H1 (cell line): ENCODE measurements around the gene HRCT1. TPM values are rescaled to one million over a fixed set of nuclear protein-coding genes. Genes with fewer than 3 reads are reported as not detected.

Source experiments
- CTCF ChIA-PET: fragments of 300-600 bp; sonication (Branson Sonifier 250); formaldehyde crosslinking; loops from one replicate; lab custom pipeline; 2021; ENCODE audit not compliant: partially characterized antibody; lab: Charles Lee
- POLR2A ChIA-PET: fragments of 300-600 bp; sonication (Branson Sonifier 250); formaldehyde crosslinking; loops from one replicate; lab custom pipeline; 2021; ENCODE audit warnings: inconsistent platforms; ENCODE audit not compliant: partially characterized antibody; lab: Charles Lee
- DNase-seq, 2 experiments: peaks; one replicate each; pipeline versions ENCODE4 v3.0.0 to v3.0.0-alpha.2; 2010 to 2022; ENCODE audit warnings: low spot score in 2 of 2, low read depth in 1 of 2, mixed read lengths in 1 of 2
- FAIRE-seq: peaks from 2 replicates; lab custom pipeline; 2011; peaks lifted over from hg19 to GRCh38; lab: Jason Lieb, UNC
- H2AFZ ChIP-seq: 2 replicates; pipeline ENCODE4 v1.8.1; 2012; ENCODE audit warnings: low read length, inconsistent platforms
- H2AK5ac ChIP-seq: 2 replicates; pipeline ENCODE4 v1.6.1; 2013; ENCODE audit warnings: low read depth, low read length
- H2BK120ac ChIP-seq: replicated peaks from 2 replicates; pipeline ENCODE3; 2013; ENCODE audit warnings: low read depth, low read length, inconsistent platforms
- H2BK12ac ChIP-seq: 2 replicates; pipeline ENCODE4 v1.6.1; 2013; ENCODE audit warnings: low read depth, low read length
- H2BK15ac ChIP-seq: 2 replicates; pipeline ENCODE4 v1.6.1; 2013; ENCODE audit warnings: low read length
- H2BK20ac ChIP-seq: 2 replicates; pipeline ENCODE4 v1.6.1; 2013; ENCODE audit warnings: low read length
- H2BK5ac ChIP-seq: 2 replicates; pipeline ENCODE4 v1.6.1; 2013; ENCODE audit warnings: low read depth, low read length
- H3K14ac ChIP-seq: 2 replicates; pipeline ENCODE4 v1.6.1; 2013; ENCODE audit warnings: inconsistent platforms; ENCODE audit not compliant: insufficient read length
- H3K18ac ChIP-seq: 2 replicates; pipeline ENCODE4 v1.6.1; 2013; ENCODE audit warnings: low read length; ENCODE audit errors: extremely low read depth
- H3K23ac ChIP-seq: 2 replicates; pipeline ENCODE4 v1.6.1; 2013; ENCODE audit warnings: inconsistent platforms; ENCODE audit not compliant: insufficient read length
- H3K23me2 ChIP-seq: 2 replicates; pipeline ENCODE4 v1.6.1; 2013; ENCODE audit warnings: low read depth, low read length
- H3K27ac ChIP-seq: 2 replicates; pipeline ENCODE4 v1.6.1; 2011; ENCODE audit warnings: low read depth, low read length, inconsistent platforms
- H3K27me3 ChIP-seq, 4 experiments: replicated peaks in 1 of 4; 1 replicate in 1 of 4; 2 replicates in 3 of 4; pipeline versions ENCODE4 v1.6.1 to v1.8.1; 2011 to 2013; ENCODE audit warnings: low read length in 3 of 4, mild to moderate bottlenecking in 3 of 4, inconsistent platforms in 2 of 4, mixed read lengths in 2 of 4, moderate library complexity in 1 of 4; ENCODE audit not compliant: control insufficient read depth in 3 of 4, insufficient read depth in 3 of 4; ENCODE audit errors: extremely low read depth in 1 of 4
- H3K36me3 ChIP-seq, 4 experiments: 2 replicates each; pipeline versions ENCODE4 v1.6.1 to v1.8.1; 2011 to 2013; ENCODE audit warnings: mild to moderate bottlenecking in 4 of 4, low read length in 3 of 4, moderate library complexity in 2 of 4, control low read depth in 1 of 4, inconsistent platforms in 1 of 4; ENCODE audit not compliant: insufficient read depth in 4 of 4, control insufficient read depth in 2 of 4
- H3K4ac ChIP-seq: replicated peaks from 2 replicates; pipeline ENCODE3; 2013; ENCODE audit warnings: low read length, low read depth, mixed read lengths, inconsistent platforms; ENCODE audit not compliant: insufficient read length
- H3K4me1 ChIP-seq, 4 experiments: replicated peaks in 1 of 4; 1 replicate in 1 of 4; 2 replicates in 3 of 4; pipeline versions ENCODE4 v1.6.1 to v1.8.1; 2011 to 2013; ENCODE audit warnings: low read length in 3 of 4, inconsistent platforms in 2 of 4, mixed read lengths in 1 of 4; ENCODE audit not compliant: insufficient read depth in 4 of 4, control insufficient read depth in 3 of 4
- H3K4me2 ChIP-seq, 2 experiments: 2 replicates each; pipeline versions ENCODE4 v1.6.1 to v1.8.1; 2011 to 2013; ENCODE audit warnings: low read depth in 2 of 2, low read length in 2 of 2, control low read depth in 1 of 2, inconsistent platforms in 1 of 2, mild to moderate bottlenecking in 1 of 2; ENCODE audit not compliant: insufficient read depth in 1 of 2
- H3K4me3 ChIP-seq, 4 experiments: fragments of 200-600, 300-600 bp in 1 of 4; sonication (generic), shearing (Covaris generic), sonication (Bioruptor Twin) in 1 of 4; 2 replicates each; pipeline versions ENCODE4 v1.5.1 to v1.8.1; 2011 to 2016; ENCODE audit warnings: low read length in 4 of 4, low read depth in 3 of 4, control low read depth in 2 of 4, inconsistent platforms in 2 of 4, mild to moderate bottlenecking in 2 of 4, mixed read lengths in 1 of 4, moderate library complexity in 1 of 4; ENCODE audit not compliant: insufficient read depth in 2 of 4; ENCODE audit errors: extremely low read depth in 1 of 4
- H3K56ac ChIP-seq: replicated peaks from 2 replicates; pipeline ENCODE3; 2013; ENCODE audit warnings: low read depth, mild to moderate bottlenecking, mixed read lengths, low read length, inconsistent platforms; ENCODE audit not compliant: insufficient read length
- H3K79me1 ChIP-seq: 2 replicates; pipeline ENCODE4 v1.6.1; 2013; ENCODE audit warnings: low read depth, low read length, control low read depth
- H3K79me2 ChIP-seq, 2 experiments: 2 replicates each; pipeline versions ENCODE4 v1.6.1 to v1.8.1; 2012 to 2013; ENCODE audit warnings: low read length in 2 of 2, mild to moderate bottlenecking in 2 of 2, inconsistent platforms in 1 of 2; ENCODE audit not compliant: insufficient read depth in 2 of 2, control insufficient read depth in 1 of 2
- H3K9ac ChIP-seq, 4 experiments: replicated peaks in 1 of 4; 1 replicate in 1 of 4; 2 replicates in 3 of 4; pipeline versions ENCODE4 v1.6.1 to v1.8.1; 2011 to 2013; ENCODE audit warnings: low read depth in 3 of 4, low read length in 3 of 4, control low read depth in 2 of 4, mild to moderate bottlenecking in 2 of 4, moderate library complexity in 2 of 4, inconsistent platforms in 1 of 4; ENCODE audit errors: extremely low read depth in 1 of 4
- H3K9me3 ChIP-seq, 2 experiments: 2 replicates each; pipeline versions ENCODE4 v1.6.1 to v1.8.1; 2012 to 2013; ENCODE audit warnings: mild to moderate bottlenecking in 2 of 2, moderate library complexity in 2 of 2, control low read depth in 1 of 2, inconsistent platforms in 1 of 2, low read depth in 1 of 2, low read length in 1 of 2, mixed read lengths in 1 of 2; ENCODE audit not compliant: insufficient read depth in 2 of 2
- H4K20me1 ChIP-seq, 2 experiments: replicated peaks in 1 of 2; 2 replicates each; pipeline versions ENCODE3 to v1.8.1; 2011 to 2013; ENCODE audit warnings: inconsistent platforms in 2 of 2, low read length in 2 of 2, mild to moderate bottlenecking in 1 of 2; ENCODE audit not compliant: insufficient read depth in 2 of 2, control insufficient read depth in 1 of 2
- H4K5ac ChIP-seq: 2 replicates; pipeline ENCODE4 v1.6.1; 2013; ENCODE audit warnings: low read length, low read depth, mixed read lengths, inconsistent platforms; ENCODE audit not compliant: insufficient read length
- H4K8ac ChIP-seq: 2 replicates; pipeline ENCODE4 v1.8.0; 2013; ENCODE audit warnings: mild to moderate bottlenecking, moderate library complexity, low read length, inconsistent platforms; ENCODE audit not compliant: insufficient read depth; ENCODE audit errors: extremely low read depth
- H4K91ac ChIP-seq: replicated peaks from 2 replicates; pipeline ENCODE3; 2013; ENCODE audit warnings: low read length, mixed read lengths, inconsistent platforms; ENCODE audit not compliant: insufficient read length
- EP300 ChIP-seq, 2 experiments: IDR thresholded peaks; 1 replicate in 1 of 2; 2 replicates in 1 of 2; pipeline ENCODE4 v1.6.1; 2011 to 2012; ENCODE audit warnings: low read depth in 2 of 2, low read length in 2 of 2, mild to moderate bottlenecking in 2 of 2, borderline replicate concordance in 1 of 2, inconsistent platforms in 1 of 2, moderate library complexity in 1 of 2
- GABPA ChIP-seq: IDR thresholded peaks from 2 replicates; pipeline ENCODE4 v1.6.1; 2011; ENCODE audit warnings: mild to moderate bottlenecking, low read length, moderate library complexity, borderline replicate concordance; ENCODE audit not compliant: insufficient read depth
- HDAC6 ChIP-seq: IDR thresholded peaks from one replicate; pipeline ENCODE4 v1.7.1; 2012; ENCODE audit warnings: low read depth, mild to moderate bottlenecking, inconsistent platforms, low read length, moderate library complexity
- TBP ChIP-seq: IDR thresholded peaks from 2 replicates; pipeline ENCODE4 v1.6.1; 2011; ENCODE audit warnings: low read depth, low read length, improper control_type of control experiment
- TCF12 ChIP-seq: IDR thresholded peaks from 2 replicates; pipeline ENCODE4 v1.6.1; 2011; ENCODE audit warnings: low read depth, mild to moderate bottlenecking, low read length
- WGBS, 2 experiments: shearing (Covaris generic) in 1 of 2; methylation state at CpG; one replicate each; pipeline versions ENCODE4 v1.1.6 to v1.1.7; 2013 to 2015; ENCODE audit warnings: low lambda C conversion rate in 2 of 2, mixed read lengths in 2 of 2, inconsistent platforms in 1 of 2, low coverage in 1 of 2, missing lambda C conversion rate in 1 of 2; ENCODE audit not compliant: insufficient replicate concordance in 2 of 2, insufficient coverage in 1 of 2, insufficient read length in 1 of 2; ENCODE audit errors: extremely low coverage in 1 of 2, missing lambda C conversion rate in 1 of 2; 5-methylcytosine and 5-hydroxymethylcytosine counted together
- long read RNA-seq, 2 experiments: library from RNA in 1 of 2; library from capped mRNA in 1 of 2; stranded (forward); transcript quantifications; one replicate each; pipeline ENCODE4 v2.0.0, GENCODE V29; 2021; ENCODE audit warnings: inconsistent platforms in 1 of 2
- polyA minus RNA-seq, 3 experiments: library from RNA; depleted of rRNA, polyadenylated mRNA; stranded (reverse); fragments of >200 nt; gene quantifications; 1 replicate in 2 of 3; 2 replicates in 1 of 3; pipeline ENCODE4 v1.2.3, GENCODE V29; 2011
- polyA plus RNA-seq, 7 experiments: library from polyadenylated mRNA; depleted of rRNA in 3 of 7; stranded (reverse) in 5 of 7; unstranded in 2 of 7; fragments of >200 nt in 5 of 7; fragments of 200-250 nt in 2 of 7; gene quantifications; 1 replicate in 5 of 7; 2 replicates in 1 of 7; 4 replicates in 1 of 7; pipeline versions ENCODE4 v1.2.1 to v1.2.3, GENCODE V29; 2011 to 2013; ENCODE audit warnings: missing spikeins in 2 of 7, mixed read lengths in 2 of 7
- total RNA-seq: library from RNA; stranded (reverse); fragmentation: NEBNext Ultra II Directional; extraction: Animal tissue kit (Norgen Biotek cat#: 25700); gene quantifications from 2 replicates; pipeline ENCODE4 v1.2.1, GENCODE V29; 2021
- TF ChIP-seq, protein P1 (sequence below), 3 experiments: IDR thresholded peaks; 1 replicate in 2 of 3; 2 replicates in 1 of 3; pipeline versions ENCODE4 v1.5.1 to v1.6.1; 2011; ENCODE audit warnings: low read length in 3 of 3, mild to moderate bottlenecking in 3 of 3, inconsistent platforms in 2 of 3, low read depth in 1 of 3, moderate library complexity in 1 of 3; ENCODE audit not compliant: insufficient read depth in 1 of 3; ENCODE audit errors: control extremely low read depth in 1 of 3

The HRCT1 gene
- total RNA-seq (not detected in 2 replicates), polyA plus RNA-seq (2011; rRNA removed) (not detected in 2 replicates), polyA minus RNA-seq (2011; rRNA and poly(A)+ RNA removed) (not detected in 2 replicates)
- not detected for polyA plus RNA-seq (2011; cell fraction: cytosol; rRNA removed)
- 0.50 TPM for polyA plus RNA-seq (2011; cell fraction: nucleus; rRNA removed)
- 0.24 TPM in 1 of 4 replicates, not detected in the others for polyA plus RNA-seq (2012, experiment 1 of 2)
- polyA plus RNA-seq (2012, experiment 2 of 2), result not detected
- polyA plus RNA-seq (2013, experiment 1 of 2), result not detected
- not detected for polyA plus RNA-seq (2013, experiment 2 of 2)
- not detected for polyA minus RNA-seq (2011; cell fraction: cytosol; rRNA and poly(A)+ RNA removed)
- not detected for polyA minus RNA-seq (2011; cell fraction: nucleus; rRNA and poly(A)+ RNA removed)
- long read RNA-seq, experiment 1, result 0 reads
- long read RNA-seq, experiment 2, result 0 reads

DNA sequence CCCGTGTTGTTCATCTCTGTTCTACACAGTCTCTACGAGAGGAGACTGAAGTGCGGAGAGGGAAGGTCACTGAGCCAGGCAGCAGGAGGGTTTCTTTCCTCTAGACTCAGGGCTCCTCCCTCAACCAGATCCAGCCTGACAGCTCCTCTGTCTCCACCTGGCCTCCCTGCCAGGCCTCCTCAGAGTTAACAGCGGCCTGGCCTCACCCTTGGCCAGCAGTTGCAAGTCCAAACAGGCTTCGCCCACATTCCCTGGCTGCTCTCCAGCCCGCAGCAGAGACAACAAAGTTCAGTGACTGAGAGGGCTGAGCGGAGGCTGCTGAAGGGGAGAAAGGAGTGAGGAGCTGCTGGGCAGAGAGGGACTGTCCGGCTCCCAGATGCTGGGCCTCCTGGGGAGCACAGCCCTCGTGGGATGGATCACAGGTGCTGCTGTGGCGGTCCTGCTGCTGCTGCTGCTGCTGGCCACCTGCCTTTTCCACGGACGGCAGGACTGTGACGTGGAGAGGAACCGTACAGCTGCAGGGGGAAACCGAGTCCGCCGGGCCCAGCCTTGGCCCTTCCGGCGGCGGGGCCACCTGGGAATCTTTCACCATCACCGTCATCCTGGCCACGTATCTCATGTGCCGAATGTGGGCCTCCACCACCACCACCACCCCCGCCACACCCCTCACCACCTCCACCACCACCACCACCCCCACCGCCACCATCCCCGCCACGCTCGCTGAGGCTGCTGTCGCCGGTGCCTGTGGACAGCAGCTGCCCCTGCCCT lies at the start of gene HRCT1:
Gene HRCT1 (plus strand): TSS at position 291 of the 768 bp plus-strand sequence. CDS start 86 bp downstream, at position 377.
- ChIA-PET CTCF (interaction anchor here (0.8 to 5.6 kb wide), 12 partner anchors 12 to 248 kb away, joined by 3 to 26 read pairs (median 5); partner anchors contain the start of genes CCDC107 and RMRP), POLR2A (interaction anchor here (1.2 kb wide), 2 partner anchors 39 to 60 kb away, joined by 3 to 4 read pairs; no protein-coding TSS in a partner anchor)
- Histone ChIP-seq H2BK5ac (peak within 1 kb of the TSS; percentile 79; the same call in 1 of the 2 replicates), H2AFZ (peak within 1 kb of the TSS; percentile 71; the same call in 1 of the 2 replicates), H3K56ac (no peak within 1 kb of the TSS), H3K23me2 (no peaks in the 10 kb centered on the region; the same call in 1 of the 2 replicates), H3K4me3 (no peak within 1 kb of the TSS), H3K36me3 (no peaks in the 10 kb centered on the region), H2BK20ac (peak within 1 kb of the TSS; percentile 87; the same call in 1 of the 2 replicates), H3K4me2 (no peak within 1 kb of the TSS; a peak in 1 of 4 replicates), H2BK15ac (0 out of 2 replicates have a peak within 1 kb of the TSS, but pooled peaks have one; percentile 88), H3K79me1 (0 out of 2 replicates have a peak, but pooled peaks cover 2% of the 10 kb centered on the region), H3K27me3 (peaks cover 0 to 2% (median 0%) of the 10 kb centered on the region in 4 experiments; a peak in 2 of 7 replicates), H3K79me2 (no peaks in the 10 kb centered on the region), H2BK120ac (peak within 1 kb of the TSS; percentile 5), H2AK5ac (no peak within 1 kb of the TSS), H4K8ac (peak within 1 kb of the TSS; percentile 77), H3K4ac (peak within 1 kb of the TSS; percentile 12), H3K9me3 (no peaks in the 10 kb centered on the region), H2BK12ac (peak within 1 kb of the TSS; percentile 78; the same call in 1 of the 2 replicates), H4K91ac (peak within 1 kb of the TSS; percentile 6), H3K27ac (no peak within 1 kb of the TSS), H4K20me1 (no peaks in the 10 kb centered on the region), H3K23ac (no peak within 1 kb of the TSS), H4K5ac (no peak within 1 kb of the TSS), H3K18ac (peak within 1 kb of the TSS; percentile 49), H3K9ac (no peak within 1 kb of the TSS), H3K14ac (no peak within 1 kb of the TSS), H3K4me1 (peaks cover 9 to 33% (median 21%) of the 10 kb centered on the region in 4 experiments)
- WGBS, 2 experiments, result 81% methylated on average over 18 of the region's 30 CpGs; no CpG with 5 or more reads in 1 of the 2 experiments
- DNase-seq (no peak), FAIRE-seq (no peak)
- TF ChIP-seq TCF12 (no peak), TBP (no peak), HDAC6 (no peak), EP300 (IDR thresholded peaks at IDR 0.05; ENCODE audit: borderline replicate concordance in 1 of 2, low read depth in 2 of 2, low read length in 2 of 2) (no peak), GABPA (no peak)
- TF ChIP-seq, protein P1, sequence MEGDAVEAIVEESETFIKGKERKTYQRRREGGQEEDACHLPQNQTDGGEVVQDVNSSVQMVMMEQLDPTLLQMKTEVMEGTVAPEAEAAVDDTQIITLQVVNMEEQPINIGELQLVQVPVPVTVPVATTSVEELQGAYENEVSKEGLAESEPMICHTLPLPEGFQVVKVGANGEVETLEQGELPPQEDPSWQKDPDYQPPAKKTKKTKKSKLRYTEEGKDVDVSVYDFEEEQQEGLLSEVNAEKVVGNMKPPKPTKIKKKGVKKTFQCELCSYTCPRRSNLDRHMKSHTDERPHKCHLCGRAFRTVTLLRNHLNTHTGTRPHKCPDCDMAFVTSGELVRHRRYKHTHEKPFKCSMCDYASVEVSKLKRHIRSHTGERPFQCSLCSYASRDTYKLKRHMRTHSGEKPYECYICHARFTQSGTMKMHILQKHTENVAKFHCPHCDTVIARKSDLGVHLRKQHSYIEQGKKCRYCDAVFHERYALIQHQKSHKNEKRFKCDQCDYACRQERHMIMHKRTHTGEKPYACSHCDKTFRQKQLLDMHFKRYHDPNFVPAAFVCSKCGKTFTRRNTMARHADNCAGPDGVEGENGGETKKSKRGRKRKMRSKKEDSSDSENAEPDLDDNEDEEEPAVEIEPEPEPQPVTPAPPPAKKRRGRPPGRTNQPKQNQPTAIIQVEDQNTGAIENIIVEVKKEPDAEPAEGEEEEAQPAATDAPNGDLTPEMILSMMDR (IDR thresholded peaks at IDR 0.05; ENCODE audit: control extremely low read depth in 1 of 3, insufficient read depth in 1 of 3, low read depth in 1 of 3, low read length in 3 of 3), result no peak
